Stimulated activated CD8-positive, alpha-beta memory T cell treated with anti-CD3 and anti-CD28 coated beads, Interleukin-4, amount 100 ng/mL, for 48 hours (primary cell): ENCODE results near the gene FURIN.
"Not testable (repeated sequence)": the region's sequence is repeated elsewhere in the genome, so short reads cannot be mapped to it uniquely, and the experiment has no call there.

Experiments used
- DNase-seq: peaks from one replicate; pipeline ENCODE4 v3.0.0-alpha.2; 2020

FURIN gene

GRCh38 chr15:90918034-90918788 lies 49.8 kb downstream of the FURIN start:
- no peak for DNase-seq

GRCh38 chr15:90918835-90919234 lies 50.4 kb downstream of the FURIN start:
- no peak for DNase-seq

- DNase-seq: no peak
Observed at GRCh38 chr15:90921887-90922286, 53.5 kb downstream of the FURIN start.

GRCh38 chr15:90922712-90923322 lies 54.4 kb downstream of the FURIN start:
- DNase-seq: peak; percentile 54

GRCh38 chr15:90924375-90924774 lies 56.0 kb downstream of the FURIN start:
- DNase-seq: no peak

GRCh38 chr15:90926766-90927165 lies 58.4 kb downstream of the FURIN start:
- not testable (repeated sequence) for DNase-seq

GRCh38 chr15:90928106-90928505 lies 59.7 kb downstream of the FURIN start:
- DNase-seq: not testable (repeated sequence)

GRCh38 chr15:90929246-90930019 lies 61.0 kb downstream of the FURIN start:
- DNase-seq: no peak

GRCh38 chr15:90930861-90931574 lies 62.6 kb downstream of the FURIN start:
- DNase-seq: peak; percentile 47

- no peak for DNase-seq
Observed at GRCh38 chr15:90931575-90931827, 63.1 kb downstream of the FURIN start.

- peak; percentile 98 for DNase-seq
Observed at GRCh38 chr15:90931828-90932659, 63.7 kb downstream of the FURIN start, which contains the start of gene HDDC3. HDDC3 (minus strand) TSS chr15:90932549; CDS start chr15:90932540, 9 bp downstream.

GRCh38 chr15:90932660-90932991 lies 64.2 kb downstream of the FURIN start:
- DNase-seq: no peak
